ENCODE results near the gene TCF19.

GRCh38 chr6:31190488-31190887, 32.1 kb downstream of the TCF19 start:
- TF ChIP-seq CTCF (IDR thresholded peaks at IDR 0.05): no peak
- no peak for TF ChIP-seq POLR2A (IDR thresholded peaks at IDR 0.05)

Measured in lower leg skin (tissue), 3 donors.